Measurements from ENCODE around the gene RELA.
"Not testable (repeated sequence)": the region's sequence is repeated elsewhere in the genome, so short reads cannot be mapped to it uniquely, and the experiment has no call there.

RELA gene

DNA sequence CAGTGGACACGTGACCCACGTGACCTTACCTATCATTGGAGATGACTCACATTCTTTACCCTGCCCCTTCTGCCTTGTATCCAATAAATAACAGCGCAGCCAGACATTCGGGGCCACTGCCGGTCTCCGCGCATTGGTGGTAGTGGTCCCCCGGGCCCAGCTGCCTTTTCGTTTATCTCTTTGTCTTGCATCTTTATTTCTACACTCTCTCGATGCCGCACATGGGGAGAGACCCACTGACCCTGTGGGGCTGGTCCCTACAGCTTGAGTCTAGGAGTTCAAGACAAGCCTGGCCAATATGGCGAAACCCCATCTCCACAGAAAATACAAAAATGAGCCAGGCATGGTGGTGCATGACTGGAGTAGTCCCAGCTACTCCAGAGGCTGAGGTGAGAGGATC is 44.3 kb upstream of the RELA start:
- H3K56ac ChIP-seq (ENCODE audit: low read length); DNase-seq; H3K79me1 ChIP-seq (ENCODE audit: low read length); H3K4me1 ChIP-seq (ENCODE audit: control insufficient read depth, low read depth, low read length); H2BK5ac ChIP-seq (ENCODE audit: low read length); H3K18ac ChIP-seq (ENCODE audit: low read length); H3K36me3 ChIP-seq (ENCODE audit: control insufficient read depth, insufficient read depth, low read length); H3K9ac ChIP-seq (ENCODE audit: low read length); H2BK120ac ChIP-seq (ENCODE audit: low read depth, low read length); H3K23ac ChIP-seq (ENCODE audit: low read length); H4K5ac ChIP-seq (ENCODE audit: low read length); H2BK15ac ChIP-seq (replicated peaks; ENCODE audit: low read depth); H3K4me2 ChIP-seq (ENCODE audit: low read length); H3K4ac ChIP-seq (ENCODE audit: low read depth, low read length); H3K79me2 ChIP-seq (ENCODE audit: control insufficient read depth, insufficient read depth, low read length); H4K8ac ChIP-seq (ENCODE audit: low read depth, low read length); H3K27me3 ChIP-seq (ENCODE audit: insufficient read depth, low read length, poor library complexity); H3K27ac ChIP-seq (ENCODE audit: low read depth, low read length); H3K4me3 ChIP-seq (ENCODE audit: low read length); H2AK5ac ChIP-seq (ENCODE audit: low read length): not testable (repeated sequence)
- no CpG with 5 or more reads among the region's 12 CpGs for WGBS (ENCODE audit: extremely low coverage, insufficient coverage, low lambda C conversion rate)

DNA sequence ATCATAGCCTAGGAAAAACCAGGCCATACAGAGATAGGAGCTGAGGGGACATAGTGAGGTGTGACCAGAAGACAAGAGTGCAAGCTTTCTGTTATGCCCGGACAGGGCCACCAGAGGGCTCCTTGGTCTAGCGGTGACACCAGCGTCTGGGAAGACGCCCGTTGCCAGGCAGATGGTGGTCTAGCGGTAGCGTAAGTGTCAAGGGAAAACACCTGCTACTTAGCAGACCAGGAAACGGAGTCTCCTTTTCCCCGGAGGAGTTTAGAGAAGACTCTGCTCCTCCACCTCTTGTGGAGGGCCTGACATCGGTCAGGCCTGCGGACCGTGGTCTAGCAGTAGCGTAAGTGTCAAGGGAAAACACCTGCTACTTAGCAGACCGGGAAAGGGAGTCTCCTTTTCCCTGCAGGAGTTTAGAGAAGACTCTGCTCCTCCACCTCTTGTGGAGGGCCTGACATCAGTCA is 43.6 kb upstream of the RELA start:
- not testable (repeated sequence) for H2BK120ac ChIP-seq (ENCODE audit: low read depth, low read length); H3K4ac ChIP-seq (ENCODE audit: low read depth, low read length); H3K27me3 ChIP-seq (ENCODE audit: insufficient read depth, low read length, poor library complexity); H3K27ac ChIP-seq (ENCODE audit: low read depth, low read length); H3K79me1 ChIP-seq (ENCODE audit: low read length); H2AK5ac ChIP-seq (ENCODE audit: low read length); H3K4me1 ChIP-seq (ENCODE audit: control insufficient read depth, low read depth, low read length); H3K36me3 ChIP-seq (ENCODE audit: control insufficient read depth, insufficient read depth, low read length); H3K18ac ChIP-seq (ENCODE audit: low read length); H2BK15ac ChIP-seq (replicated peaks; ENCODE audit: low read depth); H2BK5ac ChIP-seq (ENCODE audit: low read length); H3K9ac ChIP-seq (ENCODE audit: low read length); H4K8ac ChIP-seq (ENCODE audit: low read depth, low read length); H3K4me3 ChIP-seq (ENCODE audit: low read length); H3K79me2 ChIP-seq (ENCODE audit: control insufficient read depth, insufficient read depth, low read length); H3K23ac ChIP-seq (ENCODE audit: low read length); H3K4me2 ChIP-seq (ENCODE audit: low read length); H4K5ac ChIP-seq (ENCODE audit: low read length); H3K56ac ChIP-seq (ENCODE audit: low read length)
- no CpG with 5 or more reads among the region's 14 CpGs for WGBS (ENCODE audit: extremely low coverage, insufficient coverage, low lambda C conversion rate)
- DNase-seq = peak; percentile 69

DNA sequence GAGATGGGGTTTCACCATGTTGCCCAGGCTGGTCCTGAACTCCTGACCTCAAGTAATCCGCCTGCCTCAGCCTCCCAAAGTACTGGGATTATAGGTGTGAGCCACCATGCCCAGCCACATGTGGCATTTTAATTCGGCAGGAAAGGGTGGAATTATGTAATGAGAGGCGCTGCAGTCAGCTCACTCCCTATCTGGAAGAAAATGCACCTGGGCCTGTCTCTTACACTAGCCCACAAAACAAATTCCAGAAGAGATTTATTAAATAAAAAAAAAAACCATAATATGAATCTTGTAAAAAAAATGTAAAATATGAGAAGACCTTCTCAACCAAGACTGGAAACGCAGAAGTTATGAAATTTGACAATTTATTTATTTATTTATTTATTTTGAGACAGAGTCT is 41.1 kb upstream of the RELA start:
- H2BK5ac ChIP-seq (ENCODE audit: low read length) = no peak overlapping the region
- no peaks in the 10 kb centered on the region for H3K79me1 ChIP-seq (ENCODE audit: low read length)
- H2AK5ac ChIP-seq (ENCODE audit: low read length) = no peak overlapping the region
- no peak overlapping the region for H4K8ac ChIP-seq (ENCODE audit: low read depth, low read length)
- H3K27me3 ChIP-seq (ENCODE audit: insufficient read depth, low read length, poor library complexity) = no peaks in the 10 kb centered on the region
- no peak overlapping the region for H3K27ac ChIP-seq (ENCODE audit: low read depth, low read length)
- no peak overlapping the region for H3K4me2 ChIP-seq (ENCODE audit: low read length)
- no peak overlapping the region for H3K18ac ChIP-seq (ENCODE audit: low read length)
- H3K79me2 ChIP-seq (ENCODE audit: control insufficient read depth, insufficient read depth, low read length) = no peaks in the 10 kb centered on the region
- H4K5ac ChIP-seq (ENCODE audit: low read length) = no peak overlapping the region
- no peak overlapping the region for H3K23ac ChIP-seq (ENCODE audit: low read length)
- no CpG with 5 or more reads among the region's 4 CpGs for WGBS (ENCODE audit: extremely low coverage, insufficient coverage, low lambda C conversion rate)
- no peaks in the 10 kb centered on the region for H3K36me3 ChIP-seq (ENCODE audit: control insufficient read depth, insufficient read depth, low read length)
- DNase-seq = no peak
- H2BK120ac ChIP-seq (ENCODE audit: low read depth, low read length) = no peak overlapping the region
- H3K4ac ChIP-seq (ENCODE audit: low read depth, low read length) = no peak overlapping the region
- H3K56ac ChIP-seq (ENCODE audit: low read length) = no peak overlapping the region
- H3K4me1 ChIP-seq (ENCODE audit: control insufficient read depth, low read depth, low read length) = no peaks in the 10 kb centered on the region
- no peak overlapping the region for H2BK15ac ChIP-seq (replicated peaks; ENCODE audit: low read depth)
- H3K4me3 ChIP-seq (ENCODE audit: low read length) = no peak overlapping the region
- H3K9ac ChIP-seq (ENCODE audit: low read length) = no peak overlapping the region

DNA sequence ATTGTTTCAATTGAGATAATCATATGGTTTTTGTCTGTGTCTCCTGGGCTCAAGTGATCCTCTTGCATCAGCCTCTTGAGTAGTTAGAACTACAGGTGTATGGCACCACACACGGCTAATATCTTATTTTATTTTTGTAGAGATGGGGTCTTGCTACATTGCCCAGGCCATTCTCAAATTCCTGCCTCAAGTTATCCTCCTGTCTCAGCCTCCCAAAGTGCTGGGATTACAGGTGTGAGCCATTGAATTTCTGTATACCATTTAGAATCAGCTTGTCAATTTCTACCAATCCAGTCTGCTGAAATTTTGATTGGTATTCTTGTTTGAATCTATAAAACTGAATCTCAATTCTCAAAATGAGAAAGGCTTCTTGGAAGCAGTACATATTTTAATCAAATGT is 39.0 kb upstream of the RELA start:
- no peaks in the 10 kb centered on the region for H3K36me3 ChIP-seq (ENCODE audit: control insufficient read depth, insufficient read depth, low read length)
- H3K18ac ChIP-seq (ENCODE audit: low read length) = no peak overlapping the region
- H2BK5ac ChIP-seq (ENCODE audit: low read length) = no peak overlapping the region
- no peak overlapping the region for H3K23ac ChIP-seq (ENCODE audit: low read length)
- no peak overlapping the region for H3K56ac ChIP-seq (ENCODE audit: low read length)
- no peaks in the 10 kb centered on the region for H3K79me1 ChIP-seq (ENCODE audit: low read length)
- H3K27ac ChIP-seq (ENCODE audit: low read depth, low read length) = no peak overlapping the region
- no peak overlapping the region for H3K4ac ChIP-seq (ENCODE audit: low read depth, low read length)
- H3K4me3 ChIP-seq (ENCODE audit: low read length) = no peak overlapping the region
- no peak overlapping the region for H4K5ac ChIP-seq (ENCODE audit: low read length)
- H3K27me3 ChIP-seq (ENCODE audit: insufficient read depth, low read length, poor library complexity) = no peaks in the 10 kb centered on the region
- no peak for DNase-seq
- H2AK5ac ChIP-seq (ENCODE audit: low read length) = no peak overlapping the region
- H3K4me2 ChIP-seq (ENCODE audit: low read length) = no peak overlapping the region
- H2BK15ac ChIP-seq (replicated peaks; ENCODE audit: low read depth) = no peak overlapping the region
- H4K8ac ChIP-seq (ENCODE audit: low read depth, low read length) = no peak overlapping the region
- WGBS (ENCODE audit: extremely low coverage, insufficient coverage, low lambda C conversion rate) = no CpG with 5 or more reads among the region's 1 CpG
- H3K4me1 ChIP-seq (ENCODE audit: control insufficient read depth, low read depth, low read length) = no peaks in the 10 kb centered on the region
- no peak overlapping the region for H3K9ac ChIP-seq (ENCODE audit: low read length)
- no peaks in the 10 kb centered on the region for H3K79me2 ChIP-seq (ENCODE audit: control insufficient read depth, insufficient read depth, low read length)
- H2BK120ac ChIP-seq (ENCODE audit: low read depth, low read length) = no peak overlapping the region

DNA sequence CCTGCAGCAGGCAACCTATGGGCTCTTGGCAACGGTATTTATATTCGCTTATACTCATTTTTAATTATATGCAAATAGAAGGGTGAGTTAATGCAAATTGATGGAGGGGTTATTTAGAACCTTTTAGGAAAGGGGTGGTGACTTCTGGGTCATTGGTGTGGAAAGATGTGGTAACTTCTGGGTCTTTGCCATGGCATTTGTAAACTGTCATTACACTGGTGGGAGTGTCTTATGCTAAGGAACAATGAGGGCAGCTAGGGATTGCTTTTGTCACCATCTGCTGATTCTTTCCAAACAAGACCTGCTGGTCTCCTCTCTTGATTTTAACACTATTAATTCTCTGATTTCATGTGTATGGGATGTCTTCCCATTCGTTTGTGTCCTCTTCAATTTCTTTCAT is 37.7 kb upstream of the RELA start:
- H3K4ac ChIP-seq (ENCODE audit: low read depth, low read length) = no peak overlapping the region
- H3K36me3 ChIP-seq (ENCODE audit: control insufficient read depth, insufficient read depth, low read length) = no peaks in the 10 kb centered on the region
- H3K23ac ChIP-seq (ENCODE audit: low read length) = no peak overlapping the region
- H3K79me2 ChIP-seq (ENCODE audit: control insufficient read depth, insufficient read depth, low read length) = no peaks in the 10 kb centered on the region
- no peak overlapping the region for H3K27ac ChIP-seq (ENCODE audit: low read depth, low read length)
- H3K27me3 ChIP-seq (ENCODE audit: insufficient read depth, low read length, poor library complexity) = no peaks in the 10 kb centered on the region
- DNase-seq = no peak
- no CpG with 5 or more reads among the region's 3 CpGs for WGBS (ENCODE audit: extremely low coverage, insufficient coverage, low lambda C conversion rate)
- no peak overlapping the region for H2BK5ac ChIP-seq (ENCODE audit: low read length)
- H3K56ac ChIP-seq (ENCODE audit: low read length) = no peak overlapping the region
- H2BK15ac ChIP-seq (replicated peaks; ENCODE audit: low read depth) = no peak overlapping the region
- H3K4me3 ChIP-seq (ENCODE audit: low read length) = no peak overlapping the region
- H2BK120ac ChIP-seq (ENCODE audit: low read depth, low read length) = no peak overlapping the region
- H3K4me2 ChIP-seq (ENCODE audit: low read length) = no peak overlapping the region
- H3K9ac ChIP-seq (ENCODE audit: low read length) = no peak overlapping the region
- H3K18ac ChIP-seq (ENCODE audit: low read length) = no peak overlapping the region
- no peak overlapping the region for H4K5ac ChIP-seq (ENCODE audit: low read length)
- no peak overlapping the region for H4K8ac ChIP-seq (ENCODE audit: low read depth, low read length)
- no peak overlapping the region for H2AK5ac ChIP-seq (ENCODE audit: low read length)
- no peaks in the 10 kb centered on the region for H3K79me1 ChIP-seq (ENCODE audit: low read length)
- H3K4me1 ChIP-seq (ENCODE audit: control insufficient read depth, low read depth, low read length) = no peaks in the 10 kb centered on the region

DNA sequence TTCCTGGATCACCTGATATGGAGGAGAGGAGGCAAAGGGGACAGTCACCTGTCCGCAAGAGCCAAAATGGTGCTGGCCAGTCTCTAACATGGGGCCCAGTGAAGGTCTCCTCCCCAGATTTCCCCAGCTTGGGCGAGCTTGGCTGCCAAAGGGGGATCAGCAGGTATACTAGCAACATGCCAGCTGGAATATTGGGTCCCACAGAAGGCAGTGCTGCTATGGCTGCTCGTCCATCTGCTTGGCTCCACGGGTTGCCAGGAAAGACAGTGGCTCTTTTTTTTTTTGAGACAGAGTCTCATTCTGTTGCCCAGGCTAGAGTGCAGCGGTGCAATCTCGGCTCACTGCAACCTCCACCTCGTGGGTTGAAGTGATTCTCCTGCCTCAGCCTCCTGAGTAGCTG is 36.6 kb upstream of the RELA start:
- Histone ChIP-seq H2BK120ac (ENCODE audit: low read depth, low read length) (no peak overlapping the region), H3K36me3 (ENCODE audit: control insufficient read depth, insufficient read depth, low read length) (no peaks in the 10 kb centered on the region), H3K4me1 (ENCODE audit: control insufficient read depth, low read depth, low read length) (no peaks in the 10 kb centered on the region), H3K23ac (ENCODE audit: low read length) (no peak overlapping the region), H3K27me3 (ENCODE audit: insufficient read depth, low read length, poor library complexity) (no peaks in the 10 kb centered on the region), H2AK5ac (ENCODE audit: low read length) (no peak overlapping the region), H3K4ac (ENCODE audit: low read depth, low read length) (no peak overlapping the region), H2BK5ac (ENCODE audit: low read length) (no peak overlapping the region), H3K18ac (ENCODE audit: low read length) (no peak overlapping the region), H2BK15ac (replicated peaks; ENCODE audit: low read depth) (no peak overlapping the region), H4K5ac (ENCODE audit: low read length) (no peak overlapping the region), H4K8ac (ENCODE audit: low read depth, low read length) (no peak overlapping the region), H3K4me2 (ENCODE audit: low read length) (no peak overlapping the region), H3K79me2 (ENCODE audit: control insufficient read depth, insufficient read depth, low read length) (no peaks in the 10 kb centered on the region), H3K27ac (ENCODE audit: low read depth, low read length) (no peak overlapping the region), H3K79me1 (ENCODE audit: low read length) (no peaks in the 10 kb centered on the region), H3K4me3 (ENCODE audit: low read length) (no peak overlapping the region), H3K56ac (ENCODE audit: low read length) (no peak overlapping the region), H3K9ac (ENCODE audit: low read length) (no peak overlapping the region)
- no peak for DNase-seq
- WGBS (ENCODE audit: extremely low coverage, insufficient coverage, low lambda C conversion rate) = no CpG with 5 or more reads among the region's 7 CpGs
